ENCODE measurements around the gene ELANE.

DNA sequence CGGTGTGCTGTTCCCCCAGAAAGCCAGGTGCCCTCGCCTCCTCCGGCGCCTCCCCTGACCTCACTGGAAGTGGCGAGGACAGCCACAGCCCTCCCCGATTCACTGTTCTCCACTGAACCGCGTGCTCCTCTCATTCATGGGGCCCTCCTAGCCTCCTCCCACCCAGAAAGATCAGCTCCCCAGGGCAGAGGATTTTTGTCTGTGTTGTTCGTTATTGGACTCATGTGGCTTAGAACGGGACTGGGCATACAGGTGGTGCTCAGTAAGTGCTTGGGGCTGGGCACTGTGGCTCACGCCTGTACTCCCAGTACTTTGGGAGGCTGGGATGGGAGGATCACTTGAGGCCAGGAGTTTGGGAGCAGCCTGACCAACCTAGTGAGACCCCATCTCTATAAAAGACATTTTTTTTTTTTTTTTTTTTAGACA lies 7.5 kb upstream of the ELANE start:
- TF ChIP-seq GATA2 (IDR thresholded peaks at IDR 0.05; ENCODE audit: low read depth, low read length) (no peak), GATA3 (IDR thresholded peaks at IDR 0.05; ENCODE audit: low read depth, low read length) (no peak)
